Sigmoid colon (tissue), 7 donors: ENCODE results near the gene PSKH1. TPM values are rescaled to one million over a fixed set of nuclear protein-coding genes. Genes with fewer than 3 reads are reported as not detected.

ENCODE experiments used
- DNase-seq: peaks from one replicate; pipeline ENCODE4 v3.0.0-alpha.2; 2019
- H3K27ac ChIP-seq, 4 donors: fragments of 200-600 bp; sonication (generic); one replicate each; pipeline ENCODE4 v1.5.1; 2016 to 2019; ENCODE audit warnings: mild to moderate bottlenecking in 1 of 4
- H3K27me3 ChIP-seq, 3 donors: fragments of 200-600 bp; sonication (generic); one replicate each; pipeline ENCODE4 v1.5.1; 2019; ENCODE audit warnings: mild to moderate bottlenecking in 1 of 3
- H3K36me3 ChIP-seq, 4 donors: fragments of 200-600 bp; sonication (generic); one replicate each; pipeline ENCODE4 v1.5.1; 2016 to 2019
- H3K4me1 ChIP-seq, 4 donors: fragments of 200-600 bp; sonication (generic); one replicate each; pipeline ENCODE4 v1.5.1; 2017 to 2019
- H3K4me3 ChIP-seq, 4 donors: fragments of 200-600 bp; sonication (generic); one replicate each; pipeline ENCODE4 v1.5.1; 2017 to 2019; ENCODE audit warnings: mild to moderate bottlenecking in 2 of 4, moderate library complexity in 1 of 4
- H3K9me3 ChIP-seq, 4 donors: fragments of 200-600 bp in 3 of 4; sonication (generic) in 3 of 4; one replicate each; pipeline versions ENCODE4 v1.5.1 to v1.6.1; 2013 to 2019
- CTCF ChIP-seq, 4 experiments: fragments of 450-650 bp in 3 of 4; fragments of 200-600 bp in 1 of 4; IDR thresholded peaks; one replicate each; pipeline ENCODE4 v1.5.1; 2016 to 2019; ENCODE audit warnings: antibody characterized with exemption in 4 of 4, mild to moderate bottlenecking in 3 of 4, moderate library complexity in 2 of 4
- EP300 ChIP-seq, 4 donors: sonication (generic); formaldehyde crosslinking; IDR thresholded peaks; one replicate each; pipeline ENCODE4 v1.6.1; 2017; ENCODE audit warnings: antibody characterized with exemption in 4 of 4
- POLR2A ChIP-seq, 2 donors: fragments of 450-650 bp; IDR thresholded peaks; one replicate each; pipeline ENCODE4 v1.6.1; 2016; ENCODE audit warnings: antibody characterized with exemption in 2 of 2, mild to moderate bottlenecking in 2 of 2, moderate library complexity in 2 of 2
- POLR2AphosphoS5 ChIP-seq, 4 donors: sonication (generic); formaldehyde crosslinking; IDR thresholded peaks; one replicate each; pipeline ENCODE4 v1.6.1; 2017; ENCODE audit warnings: antibody characterized with exemption in 4 of 4
- WGBS, 2 donors: extraction: QIAGEN DNeasy Blood & Tissue Kit; methylation state at CpG; one replicate each; pipeline ENCODE4 v1.1.7; 2013; 5-methylcytosine and 5-hydroxymethylcytosine counted together
- intact Hi-C: fragments of 100-400 bp; cut with DNase I; formaldehyde crosslinking; loops from one replicate; pipeline ENCODE4 v1.15.1; 2023
- polyA plus RNA-seq, 3 donors: library from polyadenylated mRNA; stranded (reverse); fragments of 200-250 nt; gene quantifications; one replicate each; pipeline ENCODE4 v1.2.3, GENCODE V29; 2013
- total RNA-seq, 4 donors: library from RNA; depleted of rRNA; stranded (reverse); fragments of >200 nt; gene quantifications; one replicate each; pipeline ENCODE4 v1.1.0, GENCODE V29; 2016
- donor health status: healthy with polysubstance abuse.
- donor health status: Bipolar disorder and iron deficiency.
- donor health status: healthy.

The PSKH1 gene
- total and polyA plus RNA-seq, 7 donors, result 13.9 to 29.2 (median 20.8) TPM

GRCh38 chr16:67846063-67846319 is 47.1 kb upstream of the PSKH1 start:
- Histone ChIP-seq H3K9me3 (no peaks in the 10 kb centered on the region), H3K36me3 (no peaks in the 10 kb centered on the region), H3K27ac (peak overlapping the region; percentile 96 to 99 (median 99)), H3K4me3 (peak overlapping the region; percentile 67 to 89 (median 85)), H3K27me3 (no peaks in the 10 kb centered on the region), H3K4me1 (peaks cover 0 to 63% (median 60%) of the 10 kb centered on the region in 4 donors)
- WGBS, 2 donors, result 8% methylated on average over 2 of the region's 2 CpGs
- TF ChIP-seq CTCF (IDR thresholded peaks at IDR 0.05) (no peak), POLR2A (IDR thresholded peaks at IDR 0.05) (no peak), POLR2AphosphoS5 (IDR thresholded peaks at IDR 0.05) (no peak), EP300 (IDR thresholded peaks at IDR 0.05) (no peak)
- no peak for DNase-seq
- intact Hi-C loops, result loop anchor here (2.0 to 10.0 kb wide), 5 partner anchors 39 to 619 kb away; partner anchors contain the start of genes NRN1L, PSKH1, RANBP10 and RIPOR1

GRCh38 chr16:67846320-67847063 is 46.6 kb upstream of the PSKH1 start, which contains the start of gene NUTF2:
NUTF2 (plus strand) TSS chr16:67846933; CDS start chr16:67865131, 18,198 bp downstream.
- H3K4me3 ChIP-seq, result peak within 1 kb of the TSS; percentile 67 to 89 (median 85)
- intact Hi-C loops, result loop anchor here (2.0 to 10.0 kb wide), 5 partner anchors 38 to 619 kb away; partner anchors contain the start of genes NRN1L, PSKH1, RANBP10 and RIPOR1
- H3K9me3 ChIP-seq, result no peaks in the 10 kb centered on the region
- DNase-seq, result peak; percentile 97
- peaks cover 0 to 63% (median 56%) of the 10 kb centered on the region in 4 donors for H3K4me1 ChIP-seq
- peak within 1 kb of the TSS; percentile 96 to 99 (median 99) for H3K27ac ChIP-seq
- no peaks in the 10 kb centered on the region for H3K27me3 ChIP-seq
- TF ChIP-seq POLR2A (IDR thresholded peaks at IDR 0.05), result peak; percentile 22 to 59
- TF ChIP-seq EP300 (IDR thresholded peaks at IDR 0.05), result no peak
- TF ChIP-seq POLR2AphosphoS5 (IDR thresholded peaks at IDR 0.05), result peak; percentile 52 to 78 (median 72)
- TF ChIP-seq CTCF (IDR thresholded peaks at IDR 0.05), result no peak
- WGBS, 2 donors, result 1% methylated on average over 57 of the region's 57 CpGs
- no peaks in the 10 kb centered on the region for H3K36me3 ChIP-seq

GRCh38 chr16:67847064-67847861 is 45.8 kb upstream of the PSKH1 start, which contains the start of gene CENPT:
CENPT (minus strand) TSS chr16:67847693; CDS start chr16:67833859, 13,834 bp downstream.
- peaks cover 0 to 60% (median 54%) of the 10 kb centered on the region in 4 donors for H3K4me1 ChIP-seq
- WGBS, 2 donors, result 1% methylated on average over 62 of the region's 62 CpGs

More at GRCh38 chr16:67847064-67847861, 45.8 kb upstream of the PSKH1 start, which contains the start of gene CENPT:
- intact Hi-C loops, result loop anchor here (2.0 to 10.0 kb wide), 5 partner anchors 38 to 620 kb away; partner anchors contain the start of genes NRN1L, PSKH1, RANBP10 and RIPOR1
- Histone ChIP-seq H3K27ac (peak within 1 kb of the TSS; percentile 96 to 99 (median 99)), H3K9me3 (no peaks in the 10 kb centered on the region), H3K27me3 (no peaks in the 10 kb centered on the region), H3K4me3 (peak within 1 kb of the TSS; percentile 67 to 89 (median 85)), H3K36me3 (no peaks in the 10 kb centered on the region)
- TF ChIP-seq CTCF (IDR thresholded peaks at IDR 0.05) (no peak), POLR2AphosphoS5 (IDR thresholded peaks at IDR 0.05) (no peak), POLR2A (IDR thresholded peaks at IDR 0.05) (no peak), EP300 (IDR thresholded peaks at IDR 0.05) (no peak)
- peak; percentile 81 for DNase-seq
